ENCODE results near the gene HERPUD1.
A peak's percentile ranks its signal among the peaks of the same experiment; 100 is the strongest.

The HERPUD1 gene

GRCh38 chr16:56936491-56936890 lies 4.5 kb downstream of the HERPUD1 start:
- DNase-seq (ENCODE audit: low spot score) = no peak

DNA sequence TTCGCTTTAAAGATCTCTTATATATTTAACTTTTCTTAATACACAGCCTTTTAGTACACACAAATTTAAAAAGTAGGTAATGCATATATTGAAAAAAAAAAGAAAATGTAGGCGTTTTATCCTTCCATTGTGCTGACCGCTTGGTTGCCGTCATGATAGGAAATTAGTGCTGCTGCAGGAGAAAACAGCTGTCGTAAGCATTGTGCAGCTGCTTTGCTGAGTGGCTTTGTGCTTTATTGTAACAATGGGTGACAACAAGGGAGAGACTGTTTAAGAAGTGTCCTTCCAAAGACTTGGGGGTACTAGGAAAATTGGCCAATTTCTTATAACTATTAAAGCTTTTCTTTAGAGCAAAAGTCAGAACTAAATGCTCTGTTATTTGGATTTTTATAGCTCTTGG lies 5.0 kb downstream of the HERPUD1 start:
- no peak for DNase-seq (ENCODE audit: low spot score)

DNA sequence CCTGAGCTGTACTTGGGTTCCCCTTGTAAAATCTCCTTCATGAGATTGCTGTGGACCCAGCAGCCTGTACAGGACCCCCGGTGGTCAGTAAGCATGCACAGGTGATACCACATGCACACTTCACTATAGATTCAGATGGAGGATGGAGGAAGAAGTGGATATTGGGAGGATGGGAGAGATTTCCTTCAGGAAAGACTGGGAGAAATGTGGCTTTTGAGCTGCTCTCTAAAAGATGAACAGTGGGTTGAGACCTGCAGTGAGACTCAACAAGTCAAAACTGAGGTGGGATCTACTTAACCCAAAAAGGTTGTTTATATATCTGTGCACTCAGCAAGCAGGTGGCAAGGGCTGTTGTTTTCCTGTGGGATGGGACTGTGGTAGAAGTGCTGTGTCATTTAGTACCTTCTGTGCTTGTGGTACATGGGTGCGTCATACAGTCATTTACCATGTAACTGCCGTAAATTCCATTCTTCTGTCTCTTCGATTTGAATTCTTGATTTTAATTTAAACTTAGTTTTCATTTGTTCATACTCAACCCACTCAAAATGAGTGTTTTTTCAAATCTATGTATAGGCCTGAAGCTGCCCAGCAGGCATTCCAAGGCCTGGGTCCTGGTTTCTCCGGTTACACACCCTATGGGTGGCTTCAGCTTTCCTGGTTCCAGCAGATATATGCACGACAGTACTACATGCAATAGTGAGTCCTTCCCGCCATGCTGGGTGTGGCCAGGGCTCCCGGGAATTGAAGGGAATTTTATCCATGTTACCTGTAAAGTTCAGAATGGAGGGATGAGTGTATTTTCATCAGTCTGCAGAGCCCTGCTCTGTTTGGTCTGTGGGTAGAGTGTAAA lies 6.9 kb downstream of the HERPUD1 start:
- no peak for DNase-seq (ENCODE audit: low spot score)

DNA sequence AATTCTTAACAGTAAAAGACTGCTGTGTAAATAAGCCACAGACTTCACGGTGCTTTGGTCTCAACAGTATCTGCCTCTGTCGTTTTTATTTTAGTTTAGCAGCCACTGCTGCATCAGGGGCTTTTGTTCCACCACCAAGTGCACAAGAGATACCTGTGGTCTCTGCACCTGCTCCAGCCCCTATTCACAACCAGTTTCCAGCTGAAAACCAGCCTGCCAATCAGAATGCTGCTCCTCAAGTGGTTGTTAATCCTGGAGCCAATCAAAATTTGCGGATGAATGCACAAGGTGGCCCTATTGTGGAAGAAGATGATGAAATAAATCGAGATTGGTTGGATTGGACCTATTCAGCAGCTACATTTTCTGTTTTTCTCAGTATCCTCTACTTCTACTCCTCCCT lies 7.9 kb downstream of the HERPUD1 start:
- DNase-seq (ENCODE audit: low spot score) = no peak

DNA sequence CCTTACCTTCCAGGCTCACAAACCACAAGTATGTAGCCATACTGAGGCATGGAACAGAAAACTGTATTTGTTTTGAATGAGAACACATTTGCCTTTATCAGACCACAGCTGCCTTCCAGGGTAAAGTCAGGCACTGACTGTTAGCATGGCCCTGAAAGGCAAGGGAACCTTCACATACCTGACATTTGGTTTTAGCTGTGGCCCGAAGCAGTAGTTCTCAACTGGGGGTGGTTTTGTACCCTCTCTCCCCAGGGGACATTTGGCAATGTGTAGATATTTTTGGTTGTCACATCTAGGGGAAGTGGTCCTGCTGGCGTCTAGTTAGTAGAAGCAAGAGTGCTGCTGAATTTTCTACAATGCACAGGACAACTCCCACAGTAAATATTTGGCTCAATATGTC lies 9.2 kb downstream of the HERPUD1 start:
- DNase-seq (ENCODE audit: low spot score) = no peak

- DNase-seq (ENCODE audit: low spot score) = no peak
Observed at GRCh38 chr16:56941856-56942331, 10.0 kb downstream of the HERPUD1 start.

DNA sequence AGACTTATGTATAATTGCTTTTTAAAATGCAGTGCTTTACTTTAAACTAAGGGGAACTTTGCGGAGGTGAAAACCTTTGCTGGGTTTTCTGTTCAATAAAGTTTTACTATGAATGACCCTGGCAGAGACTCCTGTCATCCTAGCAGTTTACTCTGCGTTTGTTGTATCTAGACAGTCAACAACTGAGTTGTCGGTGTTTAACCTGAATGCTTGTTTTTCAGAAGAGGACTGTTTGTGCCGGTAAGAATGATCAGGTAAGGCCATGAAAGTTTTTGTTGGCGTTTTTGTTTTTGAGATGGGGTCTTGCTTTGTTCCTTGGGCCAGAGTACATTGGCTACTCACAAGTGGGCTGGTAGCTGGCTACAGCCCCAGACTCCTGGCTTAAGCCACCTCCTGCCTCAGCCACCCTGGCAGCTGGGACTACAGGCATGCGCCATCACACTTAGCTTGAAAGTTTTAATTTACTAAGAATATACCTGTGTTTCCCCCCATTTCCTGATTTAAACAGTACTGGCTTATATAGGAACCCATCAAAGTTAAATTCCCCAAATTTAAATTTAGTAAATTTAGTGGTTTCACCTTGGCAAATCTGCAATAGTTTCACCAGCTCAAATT lies 11.9 kb downstream of the HERPUD1 start:
- DNase-seq (ENCODE audit: low spot score) = no peak

- no peak for DNase-seq (ENCODE audit: low spot score)
Observed at GRCh38 chr16:56944954-56945839, 13.3 kb downstream of the HERPUD1 start.

GRCh38 chr16:56945847-56946527 lies 14.0 kb downstream of the HERPUD1 start:
- DNase-seq (ENCODE audit: low spot score) = no peak

- DNase-seq (ENCODE audit: low spot score) = no peak
Observed at GRCh38 chr16:56946767-56947603, 15.0 kb downstream of the HERPUD1 start.

- DNase-seq (ENCODE audit: low spot score) = no peak
Observed at GRCh38 chr16:56947604-56947995, 15.7 kb downstream of the HERPUD1 start.

DNA sequence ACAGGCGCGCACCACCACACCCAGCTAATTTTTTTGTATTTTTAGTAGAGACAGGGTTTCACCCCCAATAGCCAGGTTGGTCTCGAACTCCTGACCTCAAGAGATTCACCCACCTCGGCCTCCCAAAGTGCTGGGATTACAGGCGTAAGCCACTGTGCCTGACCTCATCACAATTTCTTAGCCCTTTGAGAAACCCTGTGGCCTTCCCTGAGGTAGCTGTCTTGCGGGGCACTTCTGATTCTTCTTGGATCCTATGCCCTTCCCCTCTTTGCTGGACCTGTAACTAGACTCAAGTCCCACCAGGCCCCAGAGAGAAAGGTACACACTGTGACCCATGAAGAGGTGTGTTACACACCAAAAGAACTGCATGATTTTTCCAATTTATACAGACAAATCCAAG lies 16.3 kb downstream of the HERPUD1 start:
- DNase-seq (ENCODE audit: low spot score) = no peak

GRCh38 chr16:56950051-56950450 lies 18.1 kb downstream of the HERPUD1 start:
- no peak for DNase-seq (ENCODE audit: low spot score)

- no peak for DNase-seq (ENCODE audit: low spot score)
Observed at GRCh38 chr16:56950455-56950854, 18.5 kb downstream of the HERPUD1 start.

DNA sequence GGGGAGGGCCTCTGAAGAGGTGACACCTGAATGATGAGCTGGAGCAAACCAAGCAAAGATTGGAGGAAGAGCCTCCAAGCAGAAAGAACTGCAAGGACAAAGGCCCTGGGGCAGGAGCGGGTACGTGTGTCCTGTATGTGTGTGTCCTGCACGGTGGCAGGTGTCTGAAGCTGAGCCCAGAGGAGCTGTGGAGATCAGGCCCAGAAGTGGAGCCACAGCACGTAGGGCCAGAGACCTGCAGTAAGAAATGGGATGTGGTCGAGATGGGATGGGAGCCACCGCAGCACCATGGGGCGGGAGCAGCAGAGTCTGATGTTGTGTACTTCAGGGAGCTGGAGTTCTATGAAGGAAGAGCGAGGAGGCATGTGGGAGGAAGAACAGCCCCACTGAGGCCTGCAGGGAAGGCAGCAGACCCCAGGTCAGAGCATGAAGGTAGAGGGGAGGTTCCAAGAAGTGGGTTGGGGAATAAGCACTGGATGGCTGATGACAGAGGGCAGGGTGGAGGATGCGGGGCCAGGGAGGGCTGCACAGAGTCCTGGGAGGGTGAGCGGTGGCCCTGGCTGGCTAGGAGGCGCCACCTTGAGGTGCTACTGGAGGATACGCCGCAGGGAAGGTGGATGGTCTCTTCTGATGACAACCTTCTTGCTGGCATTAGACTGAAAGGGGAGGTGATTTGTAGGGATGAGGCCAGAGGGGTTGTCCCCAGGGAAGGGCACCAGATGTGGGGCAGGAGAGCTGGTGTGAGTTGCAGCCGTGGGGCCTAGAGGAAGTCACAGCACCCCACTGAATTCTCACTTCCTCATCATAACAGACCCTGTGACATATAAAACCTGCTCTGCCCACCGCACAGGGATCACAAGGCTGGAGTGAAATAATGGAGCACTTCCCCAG lies 19.2 kb downstream of the HERPUD1 start:
- DNase-seq (ENCODE audit: low spot score) = peak; percentile 39

DNA sequence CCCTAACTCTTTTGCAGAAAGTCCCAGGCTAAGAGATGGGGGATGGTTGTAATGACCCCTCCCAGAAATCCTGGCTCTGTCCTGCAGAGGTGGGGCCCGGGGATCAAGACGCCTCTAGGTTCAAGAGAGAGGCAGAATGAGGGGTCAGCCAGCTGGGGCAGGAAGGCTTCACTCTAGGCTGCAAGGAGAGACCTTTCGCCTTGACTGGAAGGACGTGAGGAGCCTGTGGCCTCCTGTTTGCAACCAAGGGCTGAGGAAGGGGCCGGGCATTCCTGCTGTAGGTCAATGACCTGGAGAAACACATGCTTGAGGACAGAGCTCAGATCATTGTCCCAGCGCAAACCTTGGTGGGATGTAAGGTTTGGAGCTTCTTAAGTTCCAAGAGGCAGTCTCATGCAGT lies 21.1 kb downstream of the HERPUD1 start:
- no peak for DNase-seq (ENCODE audit: low spot score)

DNA sequence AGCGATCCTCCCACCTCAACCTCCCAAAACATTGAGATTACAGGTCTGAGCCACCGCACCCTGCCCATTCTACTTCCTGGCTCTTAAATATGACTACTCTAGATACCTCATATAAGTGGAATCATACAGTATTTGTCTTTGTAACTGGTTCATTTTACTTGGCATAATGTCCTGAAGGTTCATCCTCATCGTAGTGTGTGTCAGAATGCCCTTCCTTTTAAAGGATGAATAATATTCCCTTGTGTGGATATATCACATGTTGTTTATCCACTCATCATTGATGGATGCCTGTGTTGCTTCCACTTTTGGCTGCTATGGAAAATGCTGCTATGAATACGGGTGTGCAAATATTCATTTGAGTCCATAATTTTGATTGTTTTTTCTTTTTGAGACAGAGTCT lies 24.1 kb downstream of the HERPUD1 start:
- no peak for DNase-seq (ENCODE audit: low spot score)

GRCh38 chr16:56956756-56957155 lies 24.8 kb downstream of the HERPUD1 start:
- DNase-seq (ENCODE audit: low spot score) = no peak

DNA sequence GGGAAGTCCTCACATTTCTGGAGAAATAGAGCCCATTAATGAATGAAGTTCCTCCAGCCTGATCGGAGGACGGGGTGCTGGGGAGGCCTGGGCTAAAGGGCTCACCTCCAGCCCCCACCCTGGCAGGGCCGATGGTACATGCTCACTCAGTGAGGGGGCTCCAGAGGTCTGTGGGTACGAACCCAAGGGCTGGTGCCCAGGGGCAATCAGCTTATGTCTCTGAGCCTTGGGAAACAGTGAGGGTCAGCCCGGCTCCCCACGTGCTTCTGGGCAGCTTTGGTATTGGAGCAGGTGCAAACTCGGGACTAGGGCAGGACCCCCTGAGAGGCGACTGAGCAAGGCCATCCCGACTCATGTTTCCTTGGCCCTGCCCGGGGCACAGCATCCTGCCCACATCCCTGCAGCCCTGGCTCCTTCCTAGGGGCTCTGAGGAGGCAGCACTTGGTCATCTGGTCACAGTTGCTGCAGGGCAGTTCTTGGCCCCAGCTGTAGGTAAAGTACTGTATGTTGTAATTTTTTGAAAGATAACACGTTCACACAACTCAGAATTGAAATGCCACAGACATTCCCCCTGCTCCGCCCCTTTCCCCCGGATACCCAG lies 28.8 kb downstream of the HERPUD1 start:
- no peak for DNase-seq (ENCODE audit: low spot score)

DNA sequence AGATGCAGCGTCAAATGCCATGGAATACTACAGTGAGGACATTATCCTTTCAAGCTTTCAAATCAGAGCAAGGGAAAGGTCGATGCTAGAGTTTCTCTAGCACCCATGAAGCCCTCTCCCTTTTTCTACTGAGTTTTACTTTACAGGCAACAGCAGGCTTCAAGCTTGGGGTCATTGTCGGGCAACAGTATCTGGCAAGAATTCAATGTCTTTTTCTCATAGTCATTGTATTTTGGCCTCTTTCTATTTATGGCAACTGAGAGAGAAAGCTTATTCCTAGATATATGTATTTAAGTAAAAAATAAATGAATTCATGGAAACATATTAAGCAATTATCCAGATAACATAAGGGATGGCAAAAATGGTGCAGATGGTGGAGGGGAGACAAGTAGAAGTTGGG lies 29.4 kb downstream of the HERPUD1 start:
- DNase-seq (ENCODE audit: low spot score) = no peak
